DOHH2 (cell line): ENCODE results near the gene ACTR1A.
"Not testable (repeated sequence)": the region's sequence is repeated elsewhere in the genome, so short reads cannot be mapped to it uniquely, and the experiment has no call there.

ENCODE experiments used
- H3F3A ChIP-seq: fragments of 200-600 bp; sonication (generic), shearing (Covaris generic); 2 replicates; pipeline ENCODE4 v1.6.0; 2016; ENCODE audit warnings: antibody characterized with exemption, mild to moderate bottlenecking; ENCODE audit not compliant: control insufficient read depth, insufficient read depth
- H3K27ac ChIP-seq: fragments of 200-600 bp; sonication (generic); 2 replicates; pipeline ENCODE4 v1.5.1; 2014; ENCODE audit warnings: low read depth, mild to moderate bottlenecking, low read length, moderate library complexity
- H3K27me3 ChIP-seq: fragments of 200-600 bp; sonication (generic); 2 replicates; pipeline ENCODE4 v1.6.1; 2014; ENCODE audit warnings: mild to moderate bottlenecking, low read length, mixed read lengths; ENCODE audit not compliant: control insufficient read depth
- H3K36me3 ChIP-seq: fragments of 200-600 bp; sonication (generic); 2 replicates; pipeline ENCODE4 v1.6.1; 2014; ENCODE audit warnings: mild to moderate bottlenecking, low read length, moderate library complexity, mixed read lengths; ENCODE audit not compliant: control insufficient read depth
- H3K4me1 ChIP-seq: fragments of 200-600 bp; sonication (generic); 2 replicates; pipeline ENCODE4 v1.6.1; 2014; ENCODE audit warnings: mild to moderate bottlenecking, low read length, mixed read lengths; ENCODE audit not compliant: control insufficient read depth
- H3K4me2 ChIP-seq: fragments of 200-600 bp; sonication (generic); 2 replicates; pipeline ENCODE4 v1.6.0; 2014; ENCODE audit warnings: mild to moderate bottlenecking, low read length, moderate library complexity
- H3K4me3 ChIP-seq: fragments of 200-600 bp; sonication (generic); 2 replicates; pipeline ENCODE4 v1.5.1; 2014; ENCODE audit warnings: mild to moderate bottlenecking, low read length, mixed read lengths
- H3K79me2 ChIP-seq: fragments of 200-600 bp; sonication (generic); 2 replicates; pipeline ENCODE4 v1.6.1; 2014; ENCODE audit warnings: mild to moderate bottlenecking, low read length, mixed read lengths; ENCODE audit not compliant: control insufficient read depth
- H3K9me2 ChIP-seq: fragments of 200-600 bp; sonication (generic); replicated peaks from 2 replicates; pipeline ENCODE4 v1.6.1; 2014; ENCODE audit warnings: mild to moderate bottlenecking, low read length, mixed read lengths; ENCODE audit not compliant: control insufficient read depth
- H3K9me3 ChIP-seq: fragments of 200-600 bp; sonication (generic); 2 replicates; pipeline ENCODE4 v1.6.1; 2014; ENCODE audit warnings: antibody characterized with exemption, low read length, mixed read lengths; ENCODE audit not compliant: control insufficient read depth, insufficient read depth
- H4K20me1 ChIP-seq: fragments of 200-600 bp; sonication (generic); 2 replicates; pipeline ENCODE4 v1.6.0; 2014; ENCODE audit warnings: low read depth, mild to moderate bottlenecking, antibody characterized with exemption, low read length, moderate library complexity; ENCODE audit not compliant: control insufficient read depth, insufficient read depth
- CTCF ChIP-seq: fragments of 200-600 bp; sonication (generic); IDR thresholded peaks from one replicate; pipeline ENCODE4 v1.5.1; 2014; ENCODE audit warnings: antibody characterized with exemption, mild to moderate bottlenecking, low read depth, low read length; ENCODE audit not compliant: poor library complexity, severe bottlenecking
- EZH2phosphoT487 ChIP-seq: fragments of 200-600 bp; sonication (generic); IDR thresholded peaks from 2 replicates; pipeline ENCODE4 v1.6.1; 2017; ENCODE audit warnings: borderline replicate concordance, mild to moderate bottlenecking, antibody characterized with exemption, low read length, moderate library complexity, mixed read lengths

Gene ACTR1A

GRCh38 chr10:102458656-102459055, 43.9 kb downstream of the ACTR1A start:
- Histone ChIP-seq H3K9me3 (no peaks in the 10 kb centered on the region), H3K4me1 (peaks cover 30% of the 10 kb centered on the region), H3K36me3 (peaks cover 16% of the 10 kb centered on the region), H3K9me2 (no peaks in the 10 kb centered on the region), H3F3A (peaks cover 17% of the 10 kb centered on the region), H3K27ac (no peak overlapping the region), H3K79me2 (peaks cover 23% of the 10 kb centered on the region), H3K27me3 (no peaks in the 10 kb centered on the region), H3K4me2 (no peak overlapping the region), H4K20me1 (no peaks in the 10 kb centered on the region), H3K4me3 (no peak overlapping the region)
- TF ChIP-seq EZH2phosphoT487 (no peak), CTCF (no peak)

- no peaks in the 10 kb centered on the region for H3K9me2 ChIP-seq
- peaks cover 25% of the 10 kb centered on the region for H3K4me1 ChIP-seq
- H3K4me3 ChIP-seq, result no peak overlapping the region
- H3K79me2 ChIP-seq, result peaks cover 21% of the 10 kb centered on the region
- H4K20me1 ChIP-seq, result 0 out of 2 replicates have a peak, but pooled peaks cover under 1% of the 10 kb centered on the region
- H3K27ac ChIP-seq, result no peak overlapping the region
- TF ChIP-seq CTCF (no peak), EZH2phosphoT487 (no peak)
- no peak overlapping the region for H3K4me2 ChIP-seq
- peaks cover 26% of the 10 kb centered on the region for H3K36me3 ChIP-seq
- H3K9me3 ChIP-seq, result no peaks in the 10 kb centered on the region
- peaks cover 18% of the 10 kb centered on the region for H3F3A ChIP-seq
- H3K27me3 ChIP-seq, result no peaks in the 10 kb centered on the region
Measured at GRCh38 chr10:102457591-102458150, 44.8 kb downstream of the ACTR1A start.

GRCh38 chr10:102455893-102456471, 46.5 kb downstream of the ACTR1A start:
- no peak overlapping the region for H3K27ac ChIP-seq
- H3F3A ChIP-seq, result peaks cover 12% of the 10 kb centered on the region

GRCh38 chr10:102454662-102455487, 47.6 kb downstream of the ACTR1A start:
- not testable (repeated sequence) for H3K4me3 ChIP-seq, H3K27me3 ChIP-seq, H4K20me1 ChIP-seq, H3K4me2 ChIP-seq, H3K9me2 ChIP-seq, H3K27ac ChIP-seq, H3K9me3 ChIP-seq
- Histone ChIP-seq H3K4me1 (peaks cover 16% of the 10 kb centered on the region), H3K36me3 (peaks cover 45% of the 10 kb centered on the region), H3K79me2 (peaks cover 31% of the 10 kb centered on the region), H3F3A (peaks cover 12% of the 10 kb centered on the region)

More at GRCh38 chr10:102455893-102456471, 46.5 kb downstream of the ACTR1A start:
- no peak overlapping the region for H3K4me2 ChIP-seq
- peaks cover 3% of the 10 kb centered on the region; the same call in 1 of the 2 replicates for H4K20me1 ChIP-seq
- H3K27me3 ChIP-seq, result no peaks in the 10 kb centered on the region
- no peaks in the 10 kb centered on the region for H3K9me2 ChIP-seq
- H3K4me3 ChIP-seq, result no peak overlapping the region
- peaks cover 24% of the 10 kb centered on the region for H3K4me1 ChIP-seq
- H3K9me3 ChIP-seq, result no peaks in the 10 kb centered on the region
- peaks cover 43% of the 10 kb centered on the region for H3K36me3 ChIP-seq
- TF ChIP-seq CTCF, result no peak
- TF ChIP-seq EZH2phosphoT487, result no peak
- H3K79me2 ChIP-seq, result peaks cover 22% of the 10 kb centered on the region
